ENCODE data around the gene SPINK6. TPM values are rescaled to one million over a fixed set of nuclear protein-coding genes. Genes with fewer than 3 reads are reported as not detected.

The SPINK6 gene
- total and polyA plus RNA-seq, 7 donors: not detected

- Histone ChIP-seq H3K27me3 (ENCODE audit: insufficient read depth in 3 of 3, low read length in 2 of 3) (no peaks in the 10 kb centered on the region), H3K9me3 (no peaks in the 10 kb centered on the region), H3K4me3 (no peak overlapping the region), H3K4me1 (no peaks in the 10 kb centered on the region), H3K27ac (no peak overlapping the region), H3K36me3 (ENCODE audit: insufficient read depth in 1 of 2, low read depth in 1 of 2) (no peaks in the 10 kb centered on the region)
- DNase-seq: no peak
- ATAC-seq: no peak
- no peak for TF ChIP-seq CTCF (IDR thresholded peaks at IDR 0.05)
- 75 to 80% (median 79%) methylated on average over 4 of the region's 4 CpGs for whole genome bisulfite sequencing, 3 donors
- intact Hi-C loops (cut with DNase I): no loop called here
These were observed 36.1 kb upstream of the SPINK6 start for GRCh38 chr5:148166550-148167283.

GRCh38 chr5:148168246-148168645 lies 34.6 kb upstream of the SPINK6 start, which contains the start of gene SPINK14:
SPINK14 (plus strand) TSS chr5:148168546; CDS start chr5:148169733, 1,187 bp downstream.
- intact Hi-C loops (cut with DNase I): no loop called here
- Histone ChIP-seq H3K4me1 (no peaks in the 10 kb centered on the region), H3K9me3 (no peaks in the 10 kb centered on the region), H3K4me3 (no peak within 1 kb of the TSS), H3K36me3 (ENCODE audit: insufficient read depth in 1 of 2, low read depth in 1 of 2) (no peaks in the 10 kb centered on the region), H3K27ac (no peak within 1 kb of the TSS), H3K27me3 (ENCODE audit: insufficient read depth in 3 of 3, low read length in 2 of 3) (no peaks in the 10 kb centered on the region)
- ATAC-seq (no peak), DNase-seq (no peak)
- no peak for TF ChIP-seq CTCF (IDR thresholded peaks at IDR 0.05)
- WGBS, 3 donors: 82 to 85% (median 83%) methylated on average over 1 of the region's 1 CpG

- ATAC-seq: no peak
- TF ChIP-seq CTCF (IDR thresholded peaks at IDR 0.05): no peak
- no peaks in the 10 kb centered on the region for H3K9me3 ChIP-seq
- intact Hi-C loops (cut with DNase I): loop anchor here in 1 of 2 donors (10.0 kb wide), 1 partner anchor 562 kb away; no protein-coding TSS in a partner anchor
- no peaks in the 10 kb centered on the region for H3K4me1 ChIP-seq
- DNase-seq: no peak
- no peaks in the 10 kb centered on the region for H3K36me3 ChIP-seq (ENCODE audit: insufficient read depth in 1 of 2, low read depth in 1 of 2)
- H3K4me3 ChIP-seq: no peak overlapping the region
- H3K27me3 ChIP-seq (ENCODE audit: insufficient read depth in 3 of 3, low read length in 2 of 3): no peaks in the 10 kb centered on the region
- 65 to 73% (median 70%) methylated on average over 2 of the region's 2 CpGs for WGBS, 3 donors
- H3K27ac ChIP-seq: no peak overlapping the region
These were observed 30.5 kb upstream of the SPINK6 start for GRCh38 chr5:148172377-148172776.

GRCh38 chr5:148176480-148176879 lies 26.4 kb upstream of the SPINK6 start:
- Histone ChIP-seq H3K4me1 (no peaks in the 10 kb centered on the region), H3K4me3 (no peak overlapping the region), H3K9me3 (no peaks in the 10 kb centered on the region), H3K27ac (no peak overlapping the region), H3K27me3 (ENCODE audit: insufficient read depth in 3 of 3, low read length in 2 of 3) (no peaks in the 10 kb centered on the region), H3K36me3 (ENCODE audit: insufficient read depth in 1 of 2, low read depth in 1 of 2) (no peaks in the 10 kb centered on the region)
- 37 to 48% (median 39%) methylated on average over 2 of the region's 2 CpGs for WGBS, 3 donors
- no peak for DNase-seq
- no peak for ATAC-seq
- TF ChIP-seq CTCF (IDR thresholded peaks at IDR 0.05): no peak
- intact Hi-C loops (cut with DNase I): loop anchor here (5.0 to 10.0 kb wide), 2 partner anchors 201 to 558 kb away; no protein-coding TSS in a partner anchor

All from psoas muscle (tissue), 8 donors.